Activated CD8-positive, alpha-beta memory T cell treated with anti-CD3 and anti-CD28 coated beads, Interleukin-2, amount 50 U/mL, for 1 hour (primary cell): Measurements from ENCODE around the gene HOXA6.

Experiments used
- DNase-seq: peaks from one replicate; pipeline ENCODE4 v3.0.0-alpha.2; 2020; ENCODE audit errors: extremely low read depth

Gene HOXA6

DNA sequence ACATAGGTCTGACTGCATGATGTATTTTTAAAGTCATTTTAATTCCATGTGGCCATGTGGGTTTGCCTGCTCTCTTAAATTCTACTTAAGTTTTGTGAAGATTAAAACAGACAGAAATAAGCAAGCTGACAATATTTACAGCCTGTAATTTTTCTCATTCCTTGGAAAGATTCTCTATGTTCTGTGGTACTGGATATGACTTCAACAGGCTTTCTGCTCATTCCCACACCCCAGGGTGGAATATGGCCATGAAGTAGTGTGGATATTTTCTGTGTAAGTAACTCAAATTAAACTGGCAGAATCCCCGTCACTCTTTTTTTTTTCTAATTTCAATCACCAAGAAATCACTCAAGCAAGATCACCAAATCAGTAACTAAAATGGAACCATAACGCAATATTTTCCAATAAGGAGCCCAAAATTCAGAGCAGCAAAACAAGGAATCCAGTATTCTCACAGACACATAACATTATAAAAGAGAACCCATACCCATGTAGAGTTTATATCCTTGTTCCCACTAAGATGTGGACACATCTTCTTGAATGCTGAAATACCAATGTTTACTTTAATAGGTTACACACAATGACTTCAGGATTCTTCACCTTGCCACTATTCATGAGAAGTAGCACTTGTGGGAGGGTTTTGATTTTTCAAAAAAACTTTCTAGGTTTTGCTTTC lies 9.8 kb downstream of the HOXA6 start:
- no peak for DNase-seq

DNA sequence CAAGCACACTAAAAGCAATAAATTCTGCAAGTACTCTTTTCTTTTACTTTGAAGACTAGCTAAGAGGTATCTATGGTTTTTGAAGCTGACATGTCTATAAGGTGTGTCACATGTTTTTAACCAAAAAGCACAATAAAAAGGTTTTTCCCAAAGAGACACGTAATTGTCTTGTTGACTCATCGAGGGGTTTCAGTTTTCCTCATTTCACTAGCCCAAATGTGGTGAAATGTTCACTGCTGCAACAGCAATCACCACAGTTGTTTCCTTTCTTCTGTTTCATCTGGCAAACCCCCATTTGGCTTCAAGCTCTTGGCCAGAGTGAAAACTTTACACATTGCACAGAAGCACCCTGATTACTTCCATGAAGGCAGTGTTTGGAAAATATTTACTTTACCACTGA lies 13.2 kb downstream of the HOXA6 start:
- DNase-seq: no peak

DNA sequence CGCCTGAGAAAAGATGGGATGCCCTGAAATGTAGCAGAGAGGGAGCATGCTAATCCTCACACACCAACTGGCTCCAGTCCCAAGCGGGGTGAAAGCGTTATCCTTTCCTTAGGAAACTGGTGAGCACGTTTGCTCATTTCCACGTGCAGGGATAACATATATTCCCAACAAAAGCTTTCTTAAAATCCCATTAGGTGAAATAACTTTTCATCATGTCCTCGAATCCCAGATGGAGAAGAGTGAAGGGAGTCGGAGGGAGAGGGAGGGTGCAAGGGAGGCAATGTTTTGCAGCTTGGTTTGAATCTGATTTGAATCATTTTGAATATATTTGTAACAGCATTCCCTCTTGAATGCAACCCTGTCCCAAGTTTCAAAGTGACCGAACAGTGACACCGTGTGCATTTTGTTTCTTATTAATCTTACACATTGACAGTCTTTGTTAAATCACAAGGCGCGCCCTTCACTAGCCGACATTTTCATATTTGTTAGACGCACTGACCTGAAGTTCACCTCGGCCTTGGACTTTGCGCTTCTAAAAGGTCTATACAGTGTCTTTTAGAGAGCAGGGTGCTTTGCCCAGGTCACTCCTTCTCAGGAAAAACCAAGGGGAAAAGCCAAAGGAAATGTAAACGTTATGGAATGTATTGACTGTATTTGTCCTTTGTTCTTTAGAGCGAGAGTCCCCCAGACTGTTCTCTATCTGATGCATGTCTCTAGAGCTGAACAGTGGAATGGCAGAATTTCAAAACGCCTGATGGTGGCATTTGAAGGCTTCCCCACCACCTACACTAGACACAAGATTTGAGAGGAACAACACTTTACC lies 14.0 kb downstream of the HOXA6 start:
- no peak for DNase-seq

DNA sequence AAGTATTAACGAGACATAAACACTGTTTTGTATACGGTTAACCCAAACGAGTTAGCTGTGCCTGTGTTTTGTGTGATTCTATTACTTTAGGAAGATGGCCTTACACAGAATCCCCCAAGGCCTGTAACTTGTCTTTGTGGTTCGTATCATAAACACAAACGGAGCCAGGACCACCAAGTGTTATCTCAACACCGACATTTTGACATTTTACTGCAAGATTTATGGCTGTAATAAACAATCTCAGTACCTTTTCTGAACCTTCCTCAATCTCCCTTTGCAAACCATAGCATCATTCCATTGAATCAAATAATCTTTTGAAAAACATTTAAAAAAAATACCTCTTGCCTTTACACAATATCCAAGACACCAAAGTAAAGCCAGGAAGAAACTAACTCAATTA lies 14.6 kb downstream of the HOXA6 start:
- no peak for DNase-seq

DNA sequence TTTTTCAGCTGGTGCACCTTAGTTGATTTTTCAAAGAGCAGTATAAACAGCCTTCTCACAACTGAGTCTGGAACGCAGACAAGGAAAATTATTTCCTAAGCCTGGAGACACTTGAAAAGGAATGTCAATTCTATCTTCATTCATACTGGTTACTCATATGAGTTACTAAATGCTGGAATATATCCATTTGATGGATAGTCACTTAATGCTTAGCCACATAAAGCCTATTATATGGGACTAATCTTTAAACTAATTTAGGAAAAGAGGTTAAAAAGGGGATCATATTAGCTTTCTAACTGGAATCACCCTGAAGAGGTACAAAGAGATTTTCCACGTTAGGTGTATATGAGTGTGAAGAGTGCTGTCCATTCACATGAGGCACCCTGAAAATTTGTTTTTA lies 15.4 kb downstream of the HOXA6 start:
- no peak for DNase-seq

DNA sequence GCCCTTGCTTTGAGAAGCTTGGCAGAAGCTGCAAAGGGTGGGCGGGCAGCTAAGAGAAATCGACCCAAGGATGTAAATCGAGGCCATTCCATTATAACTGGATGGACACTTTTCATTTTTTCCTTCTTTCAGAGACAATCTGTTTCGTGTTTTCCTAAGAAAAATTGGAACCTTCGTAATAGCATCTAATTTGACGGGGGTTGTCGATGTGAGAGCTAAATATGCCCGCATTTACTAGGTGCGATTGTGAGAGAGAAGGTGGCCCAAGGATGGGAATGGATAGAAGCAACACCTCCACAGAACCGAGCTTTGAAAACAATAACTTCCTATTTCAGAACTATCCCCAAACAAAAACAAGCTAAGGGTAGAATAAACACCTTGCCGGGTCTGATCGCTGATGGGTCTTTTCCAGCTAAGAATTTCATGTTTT lies 16.2 kb downstream of the HOXA6 start:
- DNase-seq: no peak

DNA sequence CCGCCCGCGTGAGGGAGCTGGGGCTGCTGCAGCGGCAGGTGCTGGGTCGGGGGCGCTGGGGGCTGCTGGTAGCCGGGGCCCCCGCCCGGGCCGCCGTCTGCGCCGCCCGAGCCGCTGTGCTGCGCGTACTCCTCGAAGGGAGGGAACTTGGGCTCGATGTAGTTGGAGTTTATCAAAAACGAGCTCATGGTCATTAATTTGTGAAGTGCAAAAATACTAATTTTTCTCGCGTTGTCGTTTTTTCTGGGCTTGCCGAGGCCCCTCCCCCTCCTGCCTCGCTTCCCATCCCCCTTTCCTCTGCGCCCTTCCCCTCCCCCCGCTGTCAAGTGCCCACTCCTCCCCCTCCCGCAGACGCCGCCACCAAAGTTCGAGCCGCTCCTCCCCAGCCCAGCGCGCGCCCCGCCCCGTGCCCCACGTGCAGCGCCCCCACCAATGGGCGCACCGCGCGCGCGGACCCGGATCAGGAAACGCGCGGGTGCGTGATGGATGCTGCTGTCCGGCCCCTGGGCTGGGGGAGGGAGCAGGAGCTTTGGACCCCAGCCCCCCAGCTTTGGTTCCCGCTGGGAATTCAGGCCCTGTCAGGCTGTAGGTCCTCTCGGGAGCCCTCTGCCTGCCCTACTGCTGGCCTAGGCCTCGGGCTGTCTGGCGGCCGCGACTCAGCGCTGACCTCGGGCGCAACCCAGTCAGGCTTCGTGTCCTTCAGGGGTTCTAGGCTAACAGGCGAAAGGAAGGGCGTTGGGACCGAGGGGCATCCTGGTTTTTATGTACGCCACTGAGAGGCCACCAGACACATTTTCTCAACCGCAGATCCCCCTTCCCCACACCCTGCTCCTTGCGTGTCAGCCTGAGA lies 16.8 kb downstream of the HOXA6 start, which contains the start of gene HOXA4:
TSS of gene HOXA4 (minus strand) at position 218 of the 850 bp plus-strand sequence. CDS start at position 194, 24 bp downstream.
- DNase-seq: peak; percentile 33

DNA sequence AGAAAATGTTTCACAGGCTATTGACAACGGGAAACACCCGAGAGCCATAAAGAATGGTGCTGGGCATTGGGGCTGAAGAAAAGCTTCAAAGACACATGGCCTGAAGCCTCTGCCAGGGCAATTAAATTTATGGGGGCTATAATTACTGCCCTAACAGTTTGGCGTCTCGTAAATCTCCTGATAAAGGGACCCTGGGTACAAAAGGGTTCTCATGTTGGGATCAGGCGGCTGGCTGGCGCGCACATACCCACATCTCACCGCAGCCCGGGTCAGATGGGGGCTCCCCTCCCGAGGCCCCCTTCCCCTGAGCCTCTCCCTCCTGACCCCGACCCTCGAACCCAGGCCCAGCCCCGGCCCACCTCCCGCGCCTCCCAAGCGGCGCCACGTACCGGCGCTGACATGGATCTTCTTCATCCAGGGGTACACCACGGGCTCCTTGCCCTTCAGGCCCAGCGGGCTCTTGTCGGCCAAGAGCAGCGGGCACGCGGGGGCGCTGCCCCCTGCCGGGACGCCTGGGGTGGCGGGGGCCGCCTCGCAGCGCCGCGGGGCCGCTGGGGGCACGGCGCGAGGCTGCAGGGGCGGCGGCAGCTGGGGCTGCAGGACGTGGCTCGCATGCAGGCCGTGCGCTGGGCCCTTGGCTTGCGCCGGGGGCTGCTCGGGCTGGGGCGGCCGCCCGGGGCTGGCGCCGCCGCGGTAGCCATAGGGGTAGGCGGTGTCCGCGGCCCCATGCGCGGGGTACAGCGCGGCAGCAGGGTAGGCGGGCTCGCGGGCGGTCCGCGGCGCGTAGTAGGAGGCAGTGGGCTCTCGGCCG lies 17.6 kb downstream of the HOXA6 start:
- no peak for DNase-seq

DNA sequence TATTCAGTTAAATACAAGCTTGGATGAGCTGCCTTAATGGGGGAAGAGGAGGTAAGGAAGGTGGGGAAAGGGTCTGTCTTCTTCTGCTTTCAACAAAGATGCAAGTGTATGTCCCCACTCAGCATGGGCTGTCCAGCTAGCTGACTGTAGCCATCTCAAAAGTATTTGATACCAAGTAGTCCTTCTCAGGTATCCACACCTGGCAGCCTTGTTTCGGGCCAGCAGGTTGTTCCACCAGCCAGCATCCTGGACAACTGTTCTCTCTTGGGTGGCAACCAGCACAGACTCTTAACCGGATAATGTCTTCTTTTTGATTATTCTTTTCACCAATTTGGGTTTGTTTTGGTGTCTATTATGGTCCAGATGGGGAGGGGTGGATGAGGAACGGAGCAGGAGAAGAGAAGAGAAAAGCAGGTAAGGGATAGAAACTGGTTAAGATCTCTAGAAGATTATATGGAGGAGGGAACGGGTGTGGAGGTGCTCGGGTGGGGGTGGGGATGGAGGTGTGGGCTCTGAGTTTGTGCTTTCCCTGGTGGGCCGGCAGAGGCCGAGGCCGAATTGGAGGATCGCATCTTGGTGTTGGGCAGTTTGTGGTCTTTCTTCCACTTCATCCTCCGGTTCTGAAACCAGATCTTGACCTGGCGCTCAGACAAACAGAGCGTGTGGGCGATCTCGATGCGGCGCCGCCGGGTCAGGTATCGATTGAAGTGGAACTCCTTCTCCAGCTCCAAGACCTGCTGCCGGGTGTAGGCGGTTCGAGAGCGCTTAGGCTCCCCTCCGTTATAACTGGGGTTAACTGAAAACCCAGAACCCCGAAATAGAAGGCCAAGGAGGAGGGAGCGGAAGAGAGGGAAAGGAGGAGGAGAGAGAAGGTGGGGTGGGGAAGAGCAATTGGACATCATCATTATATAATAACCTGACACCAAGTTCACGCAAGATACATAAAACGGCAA lies 18.5 kb downstream of the HOXA6 start:
- DNase-seq: no peak

DNA sequence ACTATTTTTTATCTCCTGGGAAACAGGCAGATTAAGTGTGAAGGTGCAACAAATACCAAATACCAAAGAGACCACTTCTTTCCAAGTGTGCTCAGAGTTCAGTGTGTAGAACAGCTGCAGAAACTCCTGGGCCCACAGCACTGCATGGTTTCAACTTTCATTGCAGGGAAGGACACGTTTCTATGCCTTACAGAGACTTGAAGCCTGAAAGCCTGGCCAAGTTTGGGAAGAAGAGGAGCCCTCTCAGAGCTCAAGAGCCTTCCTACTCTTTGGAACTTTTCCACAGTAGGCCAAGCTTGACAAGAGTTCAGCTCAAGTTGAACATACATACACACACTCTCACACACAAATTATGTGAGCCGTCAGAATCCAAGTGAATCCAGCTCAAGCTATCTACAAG lies 19.5 kb downstream of the HOXA6 start:
- no peak for DNase-seq

DNA sequence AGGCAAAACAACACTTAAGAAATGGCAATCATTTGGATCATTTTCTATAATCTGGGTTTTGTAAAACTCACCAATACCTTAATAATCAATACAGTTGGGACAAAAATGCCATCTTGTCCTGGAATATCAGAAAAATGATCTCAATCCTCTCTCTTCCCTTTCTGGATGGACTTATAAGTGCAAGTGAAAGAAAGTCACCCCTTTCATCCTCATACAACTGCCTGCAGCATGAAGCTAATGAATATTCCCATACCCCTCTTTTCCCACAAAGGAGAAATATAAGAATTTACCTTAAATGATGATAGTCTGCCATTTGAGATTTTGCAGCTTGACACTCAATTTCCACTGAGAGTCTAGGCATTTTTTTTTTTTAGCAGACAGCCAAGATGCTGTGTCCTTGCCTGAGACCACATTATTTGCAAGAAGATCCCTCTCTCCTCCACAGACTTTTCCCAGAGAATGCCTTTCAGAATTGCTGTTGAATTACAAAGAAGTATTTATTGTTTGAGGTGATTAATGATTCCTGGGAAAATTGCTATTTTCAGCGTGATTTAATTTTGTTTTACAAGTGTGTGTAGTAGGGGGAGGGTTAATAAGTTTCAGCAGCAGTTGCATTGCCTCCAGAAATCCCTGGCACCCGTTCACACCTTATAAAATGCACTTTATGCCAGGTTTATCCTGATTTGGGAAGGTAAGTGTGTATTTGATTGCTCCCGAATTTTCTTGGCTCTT lies 20.8 kb downstream of the HOXA6 start:
- no peak for DNase-seq

DNA sequence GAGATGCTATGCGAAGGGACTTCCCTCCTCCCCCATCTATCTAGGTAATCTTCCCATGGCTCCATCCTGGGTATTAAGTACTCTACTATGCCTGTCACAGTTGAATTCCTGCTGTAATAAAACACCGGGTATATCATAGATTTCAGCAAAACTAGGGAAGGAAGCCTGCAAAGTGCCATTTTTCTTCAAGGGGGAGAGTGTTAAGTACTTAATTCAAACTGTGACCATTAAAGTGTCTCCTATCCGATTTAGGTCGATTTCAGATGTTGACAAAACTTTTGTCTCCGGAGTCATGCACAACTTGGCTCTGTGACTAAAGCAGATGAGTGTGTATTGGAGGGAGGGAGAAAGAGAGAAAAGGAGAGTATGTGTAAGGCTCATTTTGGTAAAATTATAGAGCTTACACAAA lies 21.6 kb downstream of the HOXA6 start:
- no peak for DNase-seq

DNA sequence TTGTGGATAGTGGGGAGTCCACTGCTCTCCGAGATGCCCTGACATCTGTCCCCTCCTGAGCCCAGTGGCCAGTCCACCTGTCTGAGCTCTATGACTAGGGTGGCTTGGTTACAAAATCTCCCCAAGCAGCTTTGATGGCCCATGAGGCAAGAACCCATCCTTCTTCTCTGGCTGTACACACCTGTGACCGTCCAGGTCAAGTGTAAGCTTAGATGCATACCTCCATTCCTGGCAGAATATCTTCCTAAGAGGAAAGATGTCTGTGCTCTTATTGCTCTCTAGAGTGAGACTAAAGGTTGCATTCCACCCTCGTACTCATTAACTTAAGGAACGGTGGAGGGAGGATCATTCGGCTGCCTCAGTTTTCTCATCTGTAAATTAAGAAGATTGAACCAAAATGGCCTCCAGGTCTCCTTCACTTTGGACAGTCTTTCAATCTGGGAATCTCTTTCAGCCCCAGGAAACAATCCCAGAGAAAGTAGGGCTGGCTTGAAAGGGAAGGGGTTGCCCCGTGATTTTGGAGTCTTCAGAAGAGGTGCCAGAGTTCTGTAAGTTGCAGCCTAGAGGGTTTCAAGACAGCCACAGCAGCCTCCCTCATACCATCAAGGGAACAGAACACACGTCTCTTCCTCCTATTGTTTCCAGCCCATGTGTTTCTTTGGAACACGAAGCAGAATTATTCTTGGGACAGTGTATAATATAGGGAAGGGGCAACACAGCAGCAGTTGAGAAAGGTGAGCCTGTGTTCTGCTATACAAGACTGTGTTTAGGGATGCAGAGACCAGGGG lies 22.5 kb downstream of the HOXA6 start:
- no peak for DNase-seq

DNA sequence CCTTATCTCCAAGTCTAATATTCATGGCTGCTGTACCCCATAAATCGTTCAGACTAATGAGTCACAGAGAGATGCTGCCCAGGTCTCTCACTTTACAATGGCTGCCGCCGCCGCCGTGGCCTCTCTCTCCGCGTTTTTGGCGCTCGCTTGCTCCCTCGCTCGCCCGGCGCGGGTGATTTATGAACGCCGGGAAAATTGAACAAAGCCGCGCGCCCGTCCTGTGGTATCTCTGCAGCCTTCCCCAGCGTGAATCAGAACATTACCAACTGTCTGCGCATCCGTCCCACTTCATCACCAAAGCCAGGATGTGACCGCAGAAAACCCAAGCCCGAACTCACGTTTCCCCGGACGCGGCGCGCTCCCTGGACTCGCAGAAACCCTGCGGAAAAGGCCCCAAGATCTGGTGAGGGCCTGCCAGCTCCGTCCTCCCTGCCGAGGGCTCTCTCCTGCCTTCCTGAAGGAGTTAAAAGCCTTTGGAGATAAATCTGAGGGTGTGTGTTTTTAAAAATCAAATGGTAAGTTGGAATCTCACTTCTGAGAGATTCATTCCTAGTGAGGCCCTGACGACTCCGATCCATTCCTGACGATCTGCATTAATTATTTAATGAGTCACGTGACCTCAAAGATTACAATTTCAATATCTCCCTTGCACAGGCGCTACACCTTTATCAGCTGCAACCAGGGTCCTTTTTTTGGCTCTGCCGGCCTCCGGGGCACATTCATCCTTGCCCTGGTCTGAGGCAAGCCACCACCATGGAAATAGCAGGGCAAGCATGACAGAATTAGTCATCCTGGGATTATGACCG lies 23.3 kb downstream of the HOXA6 start:
- no peak for DNase-seq

DNA sequence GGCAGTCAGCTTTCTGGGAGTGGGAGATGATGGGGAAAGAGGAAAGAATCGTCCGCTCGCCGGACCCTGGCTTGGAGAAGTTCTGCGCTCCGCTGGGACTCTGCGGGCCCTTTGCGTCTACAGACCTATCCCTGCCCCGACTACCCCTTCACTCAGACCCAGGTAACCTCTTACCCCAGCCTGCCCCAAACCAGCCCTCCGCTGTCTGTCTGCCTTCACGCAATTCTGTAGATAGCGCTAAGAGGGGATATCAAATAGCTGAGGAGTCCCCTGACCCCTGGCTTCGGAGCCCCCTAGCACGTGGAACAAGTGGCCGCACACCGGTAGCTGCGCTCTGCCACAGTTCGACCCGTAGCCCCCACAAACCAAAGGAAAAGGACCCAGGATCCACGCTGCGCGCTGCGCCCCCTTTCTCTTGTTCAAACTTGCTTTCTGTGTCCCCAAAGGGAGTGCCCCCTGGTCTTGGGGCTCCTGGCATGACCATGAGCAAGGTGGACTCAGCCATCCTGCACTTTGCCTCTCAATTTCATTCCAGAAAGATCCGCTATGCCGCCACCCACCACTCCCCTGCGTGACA lies 24.0 kb downstream of the HOXA6 start:
- no peak for DNase-seq

DNA sequence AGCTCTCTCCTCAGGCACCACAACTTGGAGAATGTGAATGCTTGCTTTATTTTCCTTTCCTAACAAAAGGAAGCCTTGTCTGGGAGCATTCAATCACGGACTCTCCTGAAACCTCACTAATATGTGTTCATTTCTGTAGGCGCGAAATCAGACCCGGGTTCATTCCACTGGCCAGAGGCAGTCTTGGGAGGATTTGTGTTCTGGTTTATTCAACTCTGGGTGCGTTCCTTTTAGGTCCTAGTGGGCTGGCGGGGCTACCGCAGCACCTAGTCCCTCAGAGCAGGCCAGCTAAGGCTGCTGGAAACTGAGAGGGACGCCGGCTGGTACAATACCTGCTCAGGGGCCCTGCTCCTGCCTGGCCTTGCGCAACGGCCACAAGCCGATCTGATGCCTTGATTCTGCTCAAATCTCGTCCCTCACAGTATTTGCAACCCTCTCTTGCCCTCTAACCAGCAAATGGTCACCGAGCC lies 24.5 kb downstream of the HOXA6 start:
- DNase-seq: no peak
